Trophoblast cell (in vitro differentiated cells and primary cell): ENCODE results near the gene ATG14.

Source experiments
- DNase-seq, 2 donors: peaks; one replicate each; pipeline ENCODE4 v3.0.0-alpha.2; 2016
- H2AFZ ChIP-seq: 2 replicates; pipeline ENCODE4 v1.6.1; 2013; ENCODE audit warnings: low read length, moderate library complexity, mild to moderate bottlenecking; ENCODE audit not compliant: insufficient read depth, poor library complexity
- H2AK5ac ChIP-seq: 2 replicates; pipeline ENCODE4 v1.6.1; 2013; ENCODE audit warnings: mild to moderate bottlenecking, low read length
- H2BK120ac ChIP-seq: 2 replicates; pipeline ENCODE4 v1.6.1; 2013; ENCODE audit warnings: low read length, mild to moderate bottlenecking, moderate library complexity; ENCODE audit not compliant: insufficient read depth, poor library complexity
- H2BK12ac ChIP-seq: 2 replicates; pipeline ENCODE4 v1.6.1; 2013; ENCODE audit warnings: mild to moderate bottlenecking, low read length, moderate library complexity
- H2BK5ac ChIP-seq: 2 replicates; pipeline ENCODE4 v1.6.1; 2013; ENCODE audit warnings: low read length, low read depth, moderate library complexity, mild to moderate bottlenecking; ENCODE audit not compliant: poor library complexity
- H3K14ac ChIP-seq: 2 replicates; pipeline ENCODE4 v1.6.1; 2013; ENCODE audit warnings: mild to moderate bottlenecking, low read length
- H3K18ac ChIP-seq: 2 replicates; pipeline ENCODE4 v1.6.1; 2013; ENCODE audit warnings: mild to moderate bottlenecking, low read length
- H3K23ac ChIP-seq: 2 replicates; pipeline ENCODE4 v1.6.1; 2013; ENCODE audit warnings: low read length
- H3K27ac ChIP-seq: 2 replicates; pipeline ENCODE4 v1.5.1; 2013; ENCODE audit warnings: low read depth, mild to moderate bottlenecking, inconsistent platforms, low read length, moderate library complexity
- H3K27me3 ChIP-seq: 2 replicates; pipeline ENCODE4 v1.6.1; 2013; ENCODE audit warnings: inconsistent platforms, mild to moderate bottlenecking, low read length, moderate library complexity; ENCODE audit not compliant: insufficient read depth
- H3K36me3 ChIP-seq, 2 experiments: 1 replicate in 1 of 2; 2 replicates in 1 of 2; pipeline ENCODE4 v1.6.1; 2013; ENCODE audit warnings: low read length in 2 of 2, mild to moderate bottlenecking in 2 of 2, moderate library complexity in 1 of 2; ENCODE audit not compliant: insufficient read depth in 2 of 2, control insufficient read depth in 1 of 2
- H3K4ac ChIP-seq: 2 replicates; pipeline ENCODE4 v1.6.1; 2013; ENCODE audit warnings: low read depth, mild to moderate bottlenecking, low read length, moderate library complexity
- H3K4me1 ChIP-seq, 2 experiments: 1 replicate in 1 of 2; 2 replicates in 1 of 2; pipeline ENCODE4 v1.6.1; 2013; ENCODE audit warnings: low read length in 2 of 2, mild to moderate bottlenecking in 2 of 2, moderate library complexity in 1 of 2; ENCODE audit not compliant: insufficient read depth in 2 of 2, control insufficient read depth in 1 of 2
- H3K4me2 ChIP-seq: 2 replicates; pipeline ENCODE4 v1.6.1; 2013; ENCODE audit warnings: inconsistent platforms, mild to moderate bottlenecking, low read length, moderate library complexity
- H3K4me3 ChIP-seq: 2 replicates; pipeline ENCODE4 v1.5.1; 2013; ENCODE audit warnings: mild to moderate bottlenecking, low read depth, low read length, inconsistent platforms
- H3K79me1 ChIP-seq: one replicate; pipeline ENCODE4 v1.6.1; 2013; ENCODE audit warnings: low read length
- H3K79me2 ChIP-seq: 2 replicates; pipeline ENCODE4 v1.6.1; 2013; ENCODE audit warnings: low read length, mild to moderate bottlenecking; ENCODE audit not compliant: control insufficient read depth, insufficient read depth, poor library complexity
- H3K9ac ChIP-seq: 2 replicates; pipeline ENCODE4 v1.6.1; 2013; ENCODE audit warnings: mild to moderate bottlenecking, low read length
- H3K9me3 ChIP-seq: 2 replicates; pipeline ENCODE4 v1.6.1; 2013; ENCODE audit warnings: low read depth, mild to moderate bottlenecking, control low read depth, inconsistent platforms, low read length; ENCODE audit not compliant: insufficient read depth
- H4K12ac ChIP-seq: 2 replicates; pipeline ENCODE4 v1.6.1; 2013; ENCODE audit warnings: low read depth, mild to moderate bottlenecking, low read length, moderate library complexity
- H4K8ac ChIP-seq: 2 replicates; pipeline ENCODE4 v1.6.1; 2013; ENCODE audit warnings: low read depth, mild to moderate bottlenecking, low read length, moderate library complexity
- H4K91ac ChIP-seq: one replicate; pipeline ENCODE4 v1.6.1; 2013; ENCODE audit warnings: low read depth, mild to moderate bottlenecking, low read length, moderate library complexity
- WGBS: extraction: QIAGEN DNeasy Blood & Tissue Kit; methylation state at CpG from one replicate; pipeline ENCODE4 v1.1.7; 2013; ENCODE audit warnings: missing lambda C conversion rate; ENCODE audit not compliant: insufficient read length, insufficient coverage; ENCODE audit errors: extremely low coverage; 5-methylcytosine and 5-hydroxymethylcytosine counted together

The ATG14 gene

DNA sequence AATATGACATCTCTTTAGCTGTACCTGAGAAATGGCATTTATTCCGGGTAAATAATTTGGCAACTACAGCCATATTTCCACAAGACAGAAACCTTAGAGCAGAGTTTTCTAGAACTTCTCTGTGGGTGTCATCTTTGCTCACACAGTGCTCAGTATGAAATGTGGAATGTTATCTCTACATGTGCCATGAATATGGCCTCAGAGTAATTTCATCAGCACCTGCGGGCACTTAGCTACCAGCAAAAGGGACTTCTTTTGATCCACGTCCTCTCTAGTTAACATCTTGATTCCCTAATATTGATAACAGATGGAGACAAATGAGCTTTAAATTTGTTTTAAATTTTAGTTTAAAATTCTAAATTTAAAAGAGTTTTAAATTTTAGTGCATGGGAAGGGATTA is 2.9 kb upstream of the ATG14 start:
- no peak overlapping the region for H3K14ac ChIP-seq
- H4K91ac ChIP-seq: no peak overlapping the region
- H3K4me3 ChIP-seq: no peak overlapping the region
- H3K27me3 ChIP-seq: no peaks in the 10 kb centered on the region
- peaks cover 7% of the 10 kb centered on the region for H3K79me2 ChIP-seq
- WGBS: no CpG with 5 or more reads among the region's 3 CpGs
- no peak overlapping the region for H4K12ac ChIP-seq
- no peak overlapping the region for H3K27ac ChIP-seq
- no peak overlapping the region for H2BK12ac ChIP-seq
- no peaks in the 10 kb centered on the region for H3K36me3 ChIP-seq
- H3K9me3 ChIP-seq: no peaks in the 10 kb centered on the region
- no peak overlapping the region for H3K4me2 ChIP-seq
- H2BK5ac ChIP-seq: no peak overlapping the region
- H4K8ac ChIP-seq: no peak overlapping the region
- H2BK120ac ChIP-seq: no peak overlapping the region
- peak overlapping the region; percentile 58 for H3K23ac ChIP-seq
- no peak overlapping the region for H2AFZ ChIP-seq
- no peaks in the 10 kb centered on the region for H3K4me1 ChIP-seq
- peak; percentile 78 to 92 for DNase-seq
- H2AK5ac ChIP-seq: no peak overlapping the region
- no peak overlapping the region for H3K18ac ChIP-seq
- H3K79me1 ChIP-seq: peaks cover 6% of the 10 kb centered on the region
- H3K9ac ChIP-seq: no peak overlapping the region
- no peak overlapping the region for H3K4ac ChIP-seq

DNA sequence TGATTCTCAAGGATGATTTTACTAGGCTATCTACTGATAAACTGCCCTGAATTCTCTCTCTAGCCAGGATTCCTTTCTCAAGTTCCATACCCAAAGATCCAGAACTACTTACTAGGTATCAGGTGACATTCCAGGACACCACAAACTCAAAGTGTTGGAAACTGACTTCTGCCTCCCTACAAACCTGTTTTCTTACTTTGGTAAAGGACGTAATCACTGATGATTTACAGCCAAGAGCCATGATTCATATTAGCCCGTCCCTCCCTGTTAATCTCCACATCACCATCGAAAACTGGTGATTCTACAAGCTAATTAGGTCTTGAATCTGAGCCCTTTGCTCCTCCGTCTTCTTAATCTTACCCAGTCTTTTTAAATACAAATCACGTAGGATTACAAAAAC is 1.0 kb upstream of the ATG14 start:
- Histone ChIP-seq H3K18ac (no peak overlapping the region), H3K9me3 (no peaks in the 10 kb centered on the region), H4K91ac (no peak overlapping the region), H3K36me3 (no peaks in the 10 kb centered on the region), H3K14ac (no peak overlapping the region), H2BK12ac (no peak overlapping the region), H4K8ac (no peak overlapping the region), H3K27me3 (no peaks in the 10 kb centered on the region), H3K4me1 (no peaks in the 10 kb centered on the region), H3K27ac (no peak overlapping the region), H3K4me3 (no peak overlapping the region), H2BK5ac (no peak overlapping the region), H3K9ac (no peak overlapping the region), H3K79me1 (peaks cover 6% of the 10 kb centered on the region), H3K23ac (no peak overlapping the region), H2AFZ (no peak overlapping the region), H3K4ac (no peak overlapping the region), H3K4me2 (no peak overlapping the region), H2AK5ac (no peak overlapping the region), H2BK120ac (no peak overlapping the region), H4K12ac (no peak overlapping the region), H3K79me2 (peaks cover 7% of the 10 kb centered on the region)
- peak; percentile 84 to 92 for DNase-seq
- no CpG with 5 or more reads among the region's 5 CpGs for WGBS

DNA sequence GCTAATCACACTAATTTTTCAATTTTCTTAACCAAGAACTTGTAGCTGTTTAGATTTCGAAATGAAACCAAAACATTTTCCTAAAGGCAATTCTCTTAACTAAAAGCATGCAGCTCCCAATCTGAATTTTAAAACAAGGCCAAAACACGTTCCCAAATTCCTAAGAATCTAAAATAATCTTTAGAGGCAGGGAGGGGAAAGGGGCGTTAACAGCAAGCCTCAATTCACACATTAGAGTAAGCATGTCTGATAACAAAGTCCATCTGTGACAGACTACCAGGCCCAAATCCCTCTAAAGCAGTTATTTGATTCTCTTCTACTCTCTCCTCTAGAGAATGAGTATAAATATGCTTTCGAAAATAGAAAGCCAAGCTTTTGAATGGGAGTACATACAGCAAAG is 754 bp downstream of the ATG14 start:
- peak overlapping the region; percentile 83 for H3K9ac ChIP-seq
- peak overlapping the region; percentile 99 for H2AFZ ChIP-seq
- peaks cover 7% of the 10 kb centered on the region for H3K79me2 ChIP-seq
- peak overlapping the region; percentile 98 for H4K12ac ChIP-seq
- peak overlapping the region; percentile 69 for H4K91ac ChIP-seq
- H3K27me3 ChIP-seq: no peaks in the 10 kb centered on the region
- peak overlapping the region; percentile 93 for H3K4me2 ChIP-seq
- H2BK12ac ChIP-seq: no peak overlapping the region
- no peaks in the 10 kb centered on the region for H3K4me1 ChIP-seq
- DNase-seq: no peak
- H3K14ac ChIP-seq: no peak overlapping the region
- peak overlapping the region; percentile 98 for H3K4me3 ChIP-seq
- H3K9me3 ChIP-seq: no peaks in the 10 kb centered on the region
- H3K18ac ChIP-seq: no peak overlapping the region
- no peaks in the 10 kb centered on the region for H3K36me3 ChIP-seq
- H3K23ac ChIP-seq: no peak overlapping the region
- H2BK120ac ChIP-seq: no peak overlapping the region
- H2BK5ac ChIP-seq: no peak overlapping the region
- no peak overlapping the region for H4K8ac ChIP-seq
- H3K27ac ChIP-seq: no peak overlapping the region
- no CpG with 5 or more reads among the region's 4 CpGs for WGBS
- no peak overlapping the region for H2AK5ac ChIP-seq
- H3K79me1 ChIP-seq: peaks cover 6% of the 10 kb centered on the region
- H3K4ac ChIP-seq: peak overlapping the region; percentile 31

DNA sequence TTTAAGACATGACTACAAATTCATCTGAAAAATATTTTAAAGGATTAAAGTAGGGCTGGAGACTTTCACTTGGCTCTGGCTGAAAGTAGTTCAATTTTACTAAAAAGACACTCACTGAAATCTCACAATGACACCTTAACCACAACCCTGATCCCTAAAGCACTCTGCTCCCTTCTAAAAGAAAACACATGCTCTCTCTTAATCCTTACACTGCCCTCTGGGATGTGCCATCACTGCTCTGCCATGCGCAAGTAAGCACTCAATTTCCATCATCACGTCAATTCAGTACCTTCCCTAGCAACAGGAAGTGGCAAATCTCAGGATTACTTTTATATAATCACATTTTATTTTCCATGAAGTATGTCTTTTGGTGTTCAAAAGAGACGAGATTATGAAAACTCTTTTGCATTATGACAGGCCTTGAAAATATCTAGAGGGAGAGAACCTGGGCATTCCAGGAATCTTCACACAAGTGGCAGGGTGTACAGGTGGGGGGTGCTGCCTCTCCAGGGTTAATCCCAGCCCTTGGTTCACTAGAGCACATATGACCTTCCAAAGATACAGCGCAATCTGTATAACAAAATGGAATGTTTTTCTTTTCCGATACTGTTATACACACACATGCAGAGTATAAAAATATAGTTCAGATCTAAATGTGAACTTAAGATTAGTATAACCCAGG is 7.3 kb downstream of the ATG14 start:
- Histone ChIP-seq H4K8ac (no peak overlapping the region), H3K79me1 (no peaks in the 10 kb centered on the region), H3K4me1 (no peaks in the 10 kb centered on the region), H3K27ac (no peak overlapping the region), H3K14ac (no peak overlapping the region), H3K23ac (no peak overlapping the region), H3K4ac (no peak overlapping the region), H3K27me3 (no peaks in the 10 kb centered on the region), H2BK5ac (no peak overlapping the region), H3K18ac (no peak overlapping the region), H3K36me3 (no peaks in the 10 kb centered on the region), H2BK120ac (no peak overlapping the region), H2AFZ (no peak overlapping the region), H3K9me3 (peaks cover 2% of the 10 kb centered on the region), H3K4me3 (no peak overlapping the region), H4K91ac (no peak overlapping the region), H2BK12ac (no peak overlapping the region), H3K4me2 (no peak overlapping the region), H3K9ac (no peak overlapping the region), H3K79me2 (no peaks in the 10 kb centered on the region), H4K12ac (no peak overlapping the region), H2AK5ac (no peak overlapping the region)
- no peak for DNase-seq
- no CpG with 5 or more reads among the region's 5 CpGs for WGBS
